Tracheal epithelial cell (primary cell): Measurements from ENCODE around the gene OR7E24. TPM values are rescaled to one million over a fixed set of nuclear protein-coding genes. Genes with fewer than 3 reads are reported as not detected.

Source experiments
- total RNA-seq: library from RNA; depleted of rRNA; stranded (reverse); fragments of >200 nt; gene quantifications from 2 replicates; pipeline ENCODE4 v1.2.1, GENCODE V29; 2014

The OR7E24 gene
- total RNA-seq = not detected in 2 replicates

DNA sequence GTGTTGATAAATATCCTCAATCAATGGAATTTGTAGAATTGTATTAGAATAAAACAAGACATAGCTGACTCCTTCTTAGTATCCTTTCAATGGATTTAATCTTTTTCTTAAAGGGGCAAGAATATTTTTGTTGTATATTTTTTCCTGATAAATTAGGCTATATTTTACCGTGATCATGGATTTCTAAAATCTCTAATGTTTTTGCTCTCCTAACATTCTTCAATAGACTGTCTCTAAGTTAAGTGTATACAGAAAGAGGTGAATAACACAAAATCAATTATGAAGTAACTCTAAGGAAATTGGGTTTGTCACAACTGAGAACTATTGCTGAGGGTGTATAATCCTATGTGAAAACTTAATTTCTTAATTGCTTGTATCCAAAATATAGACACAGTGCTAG, at the start of gene OR7E24:
TSS of gene OR7E24 (plus strand) at position 301 of the 400 bp plus-strand sequence. CDS start 114 bp downstream, outside the sequence.

DNA sequence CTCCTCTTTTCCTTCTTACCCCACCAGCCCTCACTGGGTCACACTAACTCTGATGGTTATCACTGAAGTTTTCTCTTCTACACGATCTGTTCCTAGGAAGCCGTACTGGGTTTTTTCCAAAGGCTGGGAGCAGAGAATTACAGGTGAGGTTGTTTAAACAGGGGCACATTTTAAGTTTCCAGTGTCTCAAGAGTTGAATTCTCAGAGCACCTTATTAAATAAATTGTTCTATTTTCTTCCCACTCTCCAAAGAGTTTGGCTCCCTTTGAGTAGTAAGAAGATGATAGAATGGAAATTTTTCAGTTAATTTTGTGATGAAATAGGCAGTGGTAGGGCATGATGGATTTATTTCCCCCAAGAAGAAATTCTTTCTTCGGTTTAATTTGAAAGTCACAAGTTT, 31.2 kb upstream of the OR7E24 start, which contains the start of gene OR7D4:
TSS of gene OR7D4 (minus strand) at position 101 of the 400 bp plus-strand sequence. CDS start 4,752 bp downstream, outside the sequence.

Other genes with a start within 250 kb of the OR7E24 start
- under 0.01 and 0.24 TPM in 2 replicates for gene MUC16, start 240.5 kb upstream of the OR7E24 start, total RNA-seq
- gene OR1M1, start 163.9 kb upstream of the OR7E24 start, total RNA-seq = not detected in 2 replicates
- not detected in 2 replicates for gene OR7G2, start 143.5 kb upstream of the OR7E24 start, total RNA-seq
- not detected in 2 replicates for gene OR7G1, start 135.2 kb upstream of the OR7E24 start, total RNA-seq
- not detected in 2 replicates for gene OR7G3, start 124.0 kb upstream of the OR7E24 start, total RNA-seq
- 11.3 and 13.2 TPM in 2 replicates for gene ZNF317, start 110.5 kb upstream of the OR7E24 start, total RNA-seq
- not detected in 2 replicates for gene OR7D2, start 72.0 kb upstream of the OR7E24 start, total RNA-seq
- not detected in 2 replicates for gene OR7D4, start 31.3 kb upstream of the OR7E24 start, total RNA-seq
- gene ZNF699, start 58.9 kb downstream of the OR7E24 start, total RNA-seq = 11.3 and 18.8 TPM in 2 replicates
- gene ZNF559, start 73.2 kb downstream of the OR7E24 start, total RNA-seq = 7.2 and 13.0 TPM in 2 replicates
- 0.21 and 0.72 TPM in 2 replicates for gene ZNF177, start 112.1 kb downstream of the OR7E24 start, total RNA-seq
- 5.8 and 8.1 TPM in 2 replicates for gene ZNF266, start 184.6 kb downstream of the OR7E24 start, total RNA-seq
- 0.43 and 0.72 TPM in 2 replicates for gene ZNF560, start 247.7 kb downstream of the OR7E24 start, total RNA-seq